GM04503 (cell line): ENCODE measurements around the gene HRCT1.
"Not testable (repeated sequence)": the region's sequence is repeated elsewhere in the genome, so short reads cannot be mapped to it uniquely, and the experiment has no call there.

ENCODE experiments used
- DNase-seq: peaks from one replicate; pipeline ENCODE4 v3.0.0-alpha.2; 2012; ENCODE audit warnings: low read depth

Gene HRCT1

DNA sequence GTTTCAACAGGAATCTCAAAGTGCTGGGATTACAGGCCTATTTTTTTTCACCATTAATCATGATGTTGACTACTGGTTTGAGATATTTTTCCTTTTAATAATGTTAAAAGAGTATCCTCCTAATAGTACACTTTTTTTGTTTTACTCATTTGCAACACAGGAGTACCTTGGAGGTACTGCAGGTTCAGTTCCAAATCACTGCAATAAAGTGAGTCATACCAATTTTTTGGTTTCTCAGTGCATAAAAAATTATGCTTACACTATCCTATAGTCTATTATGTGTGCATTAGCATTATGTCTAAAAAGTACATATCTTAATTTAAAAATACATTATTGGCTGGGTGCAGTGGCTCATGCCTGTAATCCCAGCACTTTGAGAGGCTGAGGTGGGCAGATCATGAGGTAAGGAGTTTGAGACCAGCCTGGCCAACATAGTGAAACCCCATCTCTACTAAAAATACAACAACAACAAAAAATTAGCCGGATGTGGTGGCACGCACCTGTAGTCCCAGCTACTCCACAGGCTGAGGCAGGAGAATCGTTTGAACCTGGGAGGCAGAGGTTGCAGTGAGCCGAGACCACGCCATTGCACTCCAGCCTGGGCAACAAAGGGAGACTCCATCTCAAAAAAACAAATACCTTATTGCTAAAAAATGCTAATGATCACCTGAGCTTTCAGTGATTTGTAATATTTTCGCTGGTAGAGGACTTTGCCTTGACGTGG, 8.5 kb upstream of the HRCT1 start:
- not testable (repeated sequence) for DNase-seq

DNA sequence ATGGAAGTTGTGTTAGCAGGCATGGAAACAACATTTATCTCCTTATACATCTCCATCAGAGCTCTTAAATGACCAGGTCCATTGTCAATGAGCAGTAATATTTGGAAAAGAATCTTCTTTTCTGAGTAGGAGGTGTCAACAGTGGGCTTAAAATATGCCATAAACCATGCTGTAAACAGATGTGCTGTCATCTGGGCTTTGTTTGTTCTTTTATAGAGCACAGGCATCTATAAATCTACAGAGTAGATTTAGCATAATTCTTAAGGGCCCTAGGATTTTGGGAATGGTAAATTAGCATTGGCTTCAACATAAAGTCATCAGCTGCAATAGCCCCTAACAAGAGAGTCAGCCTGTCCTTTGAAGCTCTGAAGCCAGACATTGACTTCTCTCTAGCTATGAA, 7.7 kb upstream of the HRCT1 start:
- no peak for DNase-seq

GRCh38 chr9:35899021-35899420, 7.0 kb upstream of the HRCT1 start:
- DNase-seq, result no peak

DNA sequence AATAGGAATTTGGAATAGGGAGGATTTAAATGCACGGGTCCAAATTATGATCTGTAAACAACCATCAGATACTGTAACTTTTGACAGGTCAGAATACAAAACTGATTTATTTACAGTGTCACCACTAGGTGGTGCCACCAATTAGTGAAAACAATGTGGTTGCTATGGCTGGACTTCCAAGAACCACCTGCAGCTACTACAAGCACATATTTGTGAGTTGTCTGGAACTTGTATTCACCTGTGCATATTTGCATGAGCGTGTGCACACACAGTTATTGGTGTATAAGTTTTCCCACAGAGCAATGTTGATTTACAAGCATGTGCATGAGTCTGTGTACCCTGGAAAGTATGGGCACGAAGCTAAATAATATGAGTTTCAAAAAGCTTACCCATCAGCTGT, 3.0 kb upstream of the HRCT1 start:
- no peak for DNase-seq

DNA sequence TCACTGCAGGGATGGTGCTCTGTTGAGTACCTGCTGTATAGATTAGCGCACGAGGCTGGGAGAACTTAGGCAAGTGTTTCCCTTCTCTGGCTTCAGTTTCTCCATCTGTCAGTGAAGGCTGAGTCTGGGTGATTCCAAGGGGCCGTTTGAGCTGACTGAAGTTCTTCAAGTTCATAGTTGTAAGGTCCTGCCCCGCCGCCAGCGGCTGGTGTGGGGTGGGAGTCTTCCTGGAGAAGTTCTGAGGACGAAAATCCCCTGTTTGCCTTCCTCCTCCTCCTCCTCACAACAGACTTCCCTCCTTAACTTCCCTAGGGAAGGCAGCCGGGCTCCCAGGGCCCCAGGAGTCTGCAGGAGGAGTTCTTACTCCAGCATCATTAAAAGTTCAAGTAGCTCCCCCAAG, 1.7 kb upstream of the HRCT1 start:
- DNase-seq, result no peak

- DNase-seq, result no peak
Observed at GRCh38 chr9:35905051-35905781, 786 bp upstream of the HRCT1 start.

- peak; percentile 72 for DNase-seq
Observed at GRCh38 chr9:35906923-35907699, 1.1 kb downstream of the HRCT1 start.

- DNase-seq, result peak; percentile 68
Observed at GRCh38 chr9:35907711-35908503, 1.9 kb downstream of the HRCT1 start.

DNA sequence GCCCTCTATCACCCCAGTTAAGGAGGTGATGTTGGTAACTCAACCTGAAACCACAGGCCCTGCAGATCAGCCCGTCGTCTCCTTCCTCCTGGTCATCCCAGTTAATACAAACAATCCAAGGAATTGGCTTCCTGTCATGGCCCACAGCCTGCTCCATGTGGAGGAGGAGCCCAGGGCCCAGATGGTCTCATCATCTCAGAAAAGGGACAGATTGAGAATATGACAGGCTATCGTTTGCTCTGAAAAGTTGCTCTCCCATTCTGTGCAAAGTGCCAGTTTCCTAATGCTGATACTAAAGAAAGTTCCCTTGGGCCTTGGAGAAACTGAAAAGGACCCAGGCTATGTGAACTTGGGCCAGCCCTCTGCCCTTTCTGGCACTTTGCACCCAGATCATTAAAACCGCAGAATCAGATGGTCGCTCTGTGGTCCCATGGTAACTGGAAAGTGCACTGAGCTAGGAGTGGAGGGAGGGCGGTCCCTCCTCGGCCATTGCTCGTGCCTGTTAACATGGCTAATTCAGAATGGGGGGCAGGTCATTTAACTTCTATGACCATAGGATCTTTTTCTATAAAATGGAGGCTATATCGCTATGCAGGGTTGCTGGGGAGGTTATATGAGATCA, 2.6 kb downstream of the HRCT1 start:
- DNase-seq, result no peak

- no peak for DNase-seq
Observed at GRCh38 chr9:35909274-35909673, 3.3 kb downstream of the HRCT1 start, which contains the start of gene SPAAR. TSS of gene SPAAR (plus strand) at chr9:35909490. CDS start at chr9:35910464, 974 bp downstream.

GRCh38 chr9:35909687-35910612, 3.9 kb downstream of the HRCT1 start:
- DNase-seq, result no peak

DNA sequence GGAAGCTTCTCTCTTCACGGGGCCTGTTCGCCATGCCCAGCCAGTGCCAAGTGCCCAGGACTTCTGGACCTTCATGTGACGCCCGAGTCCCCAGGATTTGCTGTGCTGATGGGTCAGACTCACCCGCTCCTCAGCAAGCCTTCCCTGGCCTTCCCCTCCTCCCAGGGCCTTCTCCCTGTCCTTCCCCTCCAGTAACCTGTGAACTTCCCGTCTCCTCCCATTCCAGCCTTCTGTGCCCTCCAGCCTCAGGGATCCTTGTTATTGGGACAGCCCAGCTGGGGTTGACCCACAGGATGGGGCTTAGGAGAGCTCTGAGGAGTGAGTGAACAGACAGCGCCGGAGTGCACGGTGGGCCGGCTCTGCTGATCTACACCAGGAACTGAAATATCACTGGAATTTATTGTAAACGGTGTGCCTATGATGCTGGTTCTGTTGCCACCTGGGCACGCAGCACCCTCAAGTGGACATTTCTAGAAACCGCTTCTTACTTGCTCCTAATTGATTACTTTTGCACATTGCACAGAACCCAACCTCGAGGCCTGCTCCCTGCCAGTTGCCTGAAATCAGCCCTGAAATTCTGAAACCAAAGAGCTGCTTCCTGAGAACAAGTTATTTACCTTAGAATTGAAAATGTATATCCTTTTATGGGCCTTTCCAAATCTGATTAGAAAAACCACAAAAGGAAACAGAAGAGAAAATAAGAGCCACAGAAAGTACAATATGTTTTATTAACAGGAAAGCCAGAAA, 4.8 kb downstream of the HRCT1 start:
- no peak for DNase-seq

DNA sequence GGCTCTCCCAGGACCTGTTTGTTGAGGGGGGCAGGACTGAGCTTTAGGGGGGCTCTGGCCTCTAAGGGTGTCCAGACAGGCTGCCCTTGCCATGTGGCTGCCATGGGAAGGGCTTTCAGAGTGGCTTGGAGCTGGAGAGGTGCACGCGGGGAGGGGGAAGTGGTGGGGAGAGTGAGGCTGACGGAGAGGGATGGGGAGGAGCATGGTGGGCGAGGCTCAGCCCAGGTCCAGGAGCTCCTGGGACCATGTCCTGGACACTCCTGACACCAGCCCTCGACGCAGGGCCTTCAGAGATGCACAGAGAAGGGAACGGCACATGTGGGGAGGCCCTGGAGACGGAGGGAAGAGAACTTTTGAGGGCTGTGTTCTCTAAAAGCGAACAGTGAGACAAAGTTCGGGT, 5.7 kb downstream of the HRCT1 start:
- no peak for DNase-seq

DNA sequence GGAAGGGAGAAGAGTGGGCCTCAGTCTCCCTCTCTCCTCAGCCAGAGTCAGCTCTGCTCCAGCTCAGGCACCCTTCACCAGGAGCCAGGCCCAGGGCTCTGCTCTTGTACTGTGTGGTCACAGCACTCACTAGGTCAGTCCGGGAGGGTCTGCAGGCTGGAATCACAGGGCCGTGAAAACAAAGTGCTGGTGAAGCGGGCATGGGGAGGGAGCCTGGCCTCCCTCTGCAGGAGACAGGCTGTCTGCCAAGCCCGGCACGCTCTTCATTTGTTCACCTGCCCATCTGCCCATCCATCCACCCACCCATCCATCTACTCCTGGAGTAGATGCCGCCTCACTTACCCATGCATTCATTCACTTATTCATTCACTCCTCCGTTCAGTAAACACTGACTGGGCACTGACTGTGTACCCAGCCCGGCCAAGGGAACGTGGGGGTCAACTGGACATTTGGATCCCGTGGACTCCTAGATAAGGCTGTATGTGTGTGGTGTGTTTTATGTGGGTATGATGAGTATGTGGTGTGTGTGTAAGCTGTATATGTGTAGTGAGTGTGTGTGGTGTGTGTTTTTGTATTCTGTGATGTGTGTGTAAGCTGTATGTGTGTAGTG, 6.9 kb downstream of the HRCT1 start:
- no peak for DNase-seq

GRCh38 chr9:35913429-35913828, 7.4 kb downstream of the HRCT1 start:
- not testable (repeated sequence) for DNase-seq

DNA sequence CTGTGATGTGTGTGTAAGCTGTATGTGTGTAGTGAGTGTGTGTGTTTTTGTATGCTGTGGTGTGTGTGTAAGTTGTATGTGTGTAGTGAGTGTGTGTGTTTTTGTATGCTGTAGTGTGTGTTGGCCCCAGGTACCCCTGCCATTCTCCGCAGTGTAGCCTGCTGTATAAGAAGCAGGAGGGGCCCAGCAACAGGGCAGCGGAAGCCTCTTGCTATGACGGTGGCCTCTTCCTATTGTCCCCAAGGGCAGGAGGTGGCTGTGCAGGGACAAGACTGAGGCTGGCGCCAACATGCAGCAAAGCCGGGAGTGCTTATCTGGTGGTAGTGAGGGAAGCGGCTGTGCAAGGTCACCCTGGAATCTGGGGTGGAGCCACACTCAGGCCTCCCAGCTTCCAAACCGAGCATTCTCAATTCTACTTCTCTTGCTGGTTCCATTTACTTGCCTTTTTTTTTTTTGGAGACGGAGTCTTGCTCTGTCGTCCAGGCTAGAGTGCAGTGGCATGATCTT, 8.4 kb downstream of the HRCT1 start:
- DNase-seq, result no peak

- DNase-seq, result no peak
Observed at GRCh38 chr9:35915681-35916294, 9.8 kb downstream of the HRCT1 start.

- no peak for DNase-seq
Observed at GRCh38 chr9:35917261-35917660, 11.3 kb downstream of the HRCT1 start.

DNA sequence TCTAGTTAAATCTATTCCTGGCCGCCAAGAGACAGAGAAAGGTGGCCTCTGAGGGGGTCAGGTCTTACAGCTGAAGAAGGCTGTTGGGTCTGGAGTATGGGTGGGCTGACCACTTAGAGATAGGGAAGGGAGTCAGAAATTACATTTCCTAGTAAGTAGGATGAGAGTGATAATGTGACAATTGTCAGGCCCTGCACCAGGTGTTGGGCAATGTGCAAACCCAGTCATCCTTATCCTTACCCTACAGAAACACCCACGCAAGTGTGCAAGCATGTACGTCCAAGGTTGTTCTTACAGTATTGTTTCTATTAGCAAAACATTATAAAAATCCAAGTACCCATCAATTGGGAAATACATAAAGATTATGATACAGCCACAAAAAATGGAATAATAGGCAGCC, 12.8 kb downstream of the HRCT1 start:
- DNase-seq, result no peak
